NT2/D1 (cell line): ENCODE results near the gene PKHD1.

ENCODE experiments used
- SUZ12 ChIP-seq: IDR thresholded peaks from 2 replicates; pipeline ENCODE4 v1.6.1; 2011; ENCODE audit not compliant: insufficient read length, insufficient read depth; ENCODE audit errors: extremely low read depth
- YY1 ChIP-seq: IDR thresholded peaks from 2 replicates; pipeline ENCODE4 v1.6.1; 2011; ENCODE audit not compliant: insufficient read length, insufficient read depth

DNA sequence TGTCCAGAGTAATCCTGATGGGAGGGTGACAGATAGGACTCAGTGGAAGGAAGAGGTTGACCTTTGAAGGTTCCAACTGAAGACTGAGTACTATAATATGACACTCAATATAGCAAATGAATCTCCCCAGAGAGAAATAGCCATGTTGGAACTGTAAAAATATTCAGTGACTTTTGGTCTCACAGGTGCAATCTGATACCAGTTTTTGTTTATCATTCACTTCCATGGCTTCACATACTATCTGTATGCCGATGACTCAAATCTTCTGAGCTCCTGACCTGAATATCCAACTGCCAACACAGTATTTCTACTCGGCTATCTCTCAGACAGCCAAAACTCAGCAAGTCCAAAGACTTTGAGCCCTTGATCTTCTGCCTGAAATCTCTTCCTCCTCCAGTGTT, 21.8 kb upstream of the PKHD1 start:
- TF ChIP-seq SUZ12 (no peak), YY1 (no peak)
